Neuronal stem cell (in vitro differentiated cells): Measurements from ENCODE around the gene ZNF784.
"Not testable (repeated sequence)": the region's sequence is repeated elsewhere in the genome, so short reads cannot be mapped to it uniquely, and the experiment has no call there.

Source experiments
- DNase-seq: peaks from one replicate; pipeline ENCODE4 v3.0.0-alpha.2; 2013; ENCODE audit warnings: low spot score
- H2AFZ ChIP-seq: one replicate; pipeline ENCODE4 v1.6.1; 2013; ENCODE audit warnings: mild to moderate bottlenecking, low read length, inconsistent platforms
- H2AK5ac ChIP-seq: 2 replicates; pipeline ENCODE4 v1.6.1; 2013; ENCODE audit warnings: low read depth, mild to moderate bottlenecking, inconsistent platforms, low read length, moderate library complexity, mixed read lengths
- H2BK120ac ChIP-seq: 2 replicates; pipeline ENCODE4 v1.6.1; 2013; ENCODE audit warnings: low read depth, mild to moderate bottlenecking, inconsistent platforms, low read length, moderate library complexity, mixed read lengths
- H2BK12ac ChIP-seq: one replicate; pipeline ENCODE4 v1.6.1; 2013; ENCODE audit warnings: low read length, inconsistent platforms
- H2BK15ac ChIP-seq: 2 replicates; pipeline ENCODE4 v1.6.1; 2013; ENCODE audit warnings: mild to moderate bottlenecking, low read length, inconsistent platforms, mixed read lengths
- H2BK5ac ChIP-seq: one replicate; pipeline ENCODE4 v1.6.1; 2013; ENCODE audit warnings: inconsistent platforms, mild to moderate bottlenecking, low read length, moderate library complexity
- H3K14ac ChIP-seq: one replicate; pipeline ENCODE4 v1.6.1; 2013; ENCODE audit warnings: low read length, inconsistent platforms
- H3K18ac ChIP-seq: 2 replicates; pipeline ENCODE4 v1.6.1; 2013; ENCODE audit warnings: low read length, inconsistent platforms
- H3K23ac ChIP-seq: 2 replicates; pipeline ENCODE4 v1.6.1; 2013; ENCODE audit warnings: low read depth, mild to moderate bottlenecking, mixed read lengths, low read length, inconsistent platforms; ENCODE audit not compliant: poor library complexity
- H3K27ac ChIP-seq: replicated peaks from 3 replicates; pipeline ENCODE4 v1.5.1; 2013; ENCODE audit warnings: low read length, inconsistent platforms
- H3K27me3 ChIP-seq, 3 experiments: 2 replicates each; pipeline ENCODE4 v1.6.1; 2013; ENCODE audit warnings: low read length in 3 of 3, mild to moderate bottlenecking in 2 of 3, inconsistent platforms in 1 of 3, low read depth in 1 of 3, mixed read lengths in 1 of 3, moderate library complexity in 1 of 3; ENCODE audit not compliant: control insufficient read depth in 3 of 3, insufficient read depth in 3 of 3
- H3K36me3 ChIP-seq, 2 donors: replicated peaks in 1 of 2; 2 replicates each; pipeline ENCODE4 v1.6.1; 2013; ENCODE audit warnings: low read length in 2 of 2; ENCODE audit not compliant: control insufficient read depth in 2 of 2, insufficient read depth in 2 of 2
- H3K4ac ChIP-seq: 2 replicates; pipeline ENCODE4 v1.6.1; 2013; ENCODE audit warnings: inconsistent platforms, mild to moderate bottlenecking, low read length, moderate library complexity
- H3K4me1 ChIP-seq, 2 donors: 1 replicate in 1 of 2; 2 replicates in 1 of 2; pipeline ENCODE4 v1.6.1; 2013; ENCODE audit warnings: low read length in 2 of 2, low read depth in 1 of 2; ENCODE audit not compliant: control insufficient read depth in 2 of 2, insufficient read depth in 1 of 2
- H3K4me2 ChIP-seq: one replicate; pipeline ENCODE4 v1.6.1; 2013; ENCODE audit warnings: mild to moderate bottlenecking, low read length, inconsistent platforms; ENCODE audit not compliant: insufficient read depth, poor library complexity, severe bottlenecking
- H3K4me3 ChIP-seq, 2 donors: 2 replicates each; pipeline ENCODE4 v1.5.1; 2013; ENCODE audit warnings: low read length in 2 of 2, mild to moderate bottlenecking in 2 of 2, inconsistent platforms in 1 of 2, moderate library complexity in 1 of 2
- H3K79me1 ChIP-seq: one replicate; pipeline ENCODE4 v1.6.1; 2013; ENCODE audit warnings: low read depth, mild to moderate bottlenecking, inconsistent platforms, low read length, moderate library complexity
- H3K9ac ChIP-seq: one replicate; pipeline ENCODE4 v1.6.1; 2013; ENCODE audit warnings: mild to moderate bottlenecking, low read depth, low read length, inconsistent platforms; ENCODE audit not compliant: poor library complexity
- H3K9me3 ChIP-seq, 2 donors: replicated peaks in 1 of 2; 2 replicates each; pipeline versions ENCODE3 to v1.6.1; 2013; ENCODE audit warnings: low read length in 2 of 2, mild to moderate bottlenecking in 2 of 2, inconsistent platforms in 1 of 2, low read depth in 1 of 2, mixed read lengths in 1 of 2, moderate library complexity in 1 of 2; ENCODE audit not compliant: control insufficient read depth in 2 of 2, insufficient read depth in 1 of 2
- H4K8ac ChIP-seq: one replicate; pipeline ENCODE4 v1.6.1; 2013; ENCODE audit warnings: low read depth, mild to moderate bottlenecking, inconsistent platforms, low read length, moderate library complexity
- H4K91ac ChIP-seq: one replicate; pipeline ENCODE4 v1.6.1; 2013; ENCODE audit warnings: low read length, low read depth, mild to moderate bottlenecking, inconsistent platforms; ENCODE audit not compliant: poor library complexity
- WGBS, 2 donors: extraction: QIAGEN DNeasy Blood & Tissue Kit; methylation state at CpG; one replicate each; pipeline ENCODE4 v1.1.7; 2013; ENCODE audit warnings: missing lambda C conversion rate in 2 of 2, mixed read lengths in 1 of 2; ENCODE audit not compliant: insufficient read length in 2 of 2, insufficient replicate concordance in 1 of 2; ENCODE audit errors: extremely low coverage in 2 of 2; 5-methylcytosine and 5-hydroxymethylcytosine counted together

The ZNF784 gene

DNA sequence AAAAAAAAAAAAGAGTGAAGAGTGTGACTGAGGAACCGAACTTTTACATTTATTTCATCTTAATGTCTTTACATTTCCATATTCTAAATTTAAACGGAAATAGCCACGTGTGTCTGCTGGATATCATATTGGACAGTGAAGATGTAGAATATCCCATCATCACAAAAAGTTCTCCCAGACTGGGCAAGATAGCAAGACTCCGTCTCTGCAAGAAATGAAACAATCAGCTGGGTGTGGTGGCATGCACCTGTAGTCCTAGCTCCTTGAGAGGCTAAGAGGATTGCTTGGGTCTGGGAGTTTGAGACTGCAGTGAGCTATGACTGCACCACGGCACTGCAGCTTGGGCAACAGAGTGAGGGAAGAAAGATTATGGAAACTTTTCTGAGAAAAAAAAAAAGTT is 47.6 kb downstream of the ZNF784 start:
- Histone ChIP-seq H3K4me2 (no peak overlapping the region), H3K14ac (no peak overlapping the region), H2BK120ac (no peak overlapping the region), H2AK5ac (no peak overlapping the region), H2BK5ac (no peak overlapping the region), H3K9ac (no peak overlapping the region), H4K91ac (no peak overlapping the region), H2AFZ (no peak overlapping the region), H3K9me3 (no peaks in the 10 kb centered on the region), H3K23ac (no peak overlapping the region), H3K36me3 (peaks cover 18% of the 10 kb centered on the region in 2 donors), H2BK15ac (no peak overlapping the region), H3K4me3 (no peak overlapping the region), H3K18ac (no peak overlapping the region), H3K27ac (no peak overlapping the region), H3K4me1 (peaks cover 0 to 3% of the 10 kb centered on the region in 2 donors), H4K8ac (no peak overlapping the region), H3K79me1 (peaks cover 14% of the 10 kb centered on the region), H2BK12ac (no peak overlapping the region), H3K4ac (no peak overlapping the region), H3K27me3 (no peaks in the 10 kb centered on the region)
- DNase-seq, result no peak
- WGBS, 2 donors, result no CpG with 5 or more reads among the region's 5 CpGs

DNA sequence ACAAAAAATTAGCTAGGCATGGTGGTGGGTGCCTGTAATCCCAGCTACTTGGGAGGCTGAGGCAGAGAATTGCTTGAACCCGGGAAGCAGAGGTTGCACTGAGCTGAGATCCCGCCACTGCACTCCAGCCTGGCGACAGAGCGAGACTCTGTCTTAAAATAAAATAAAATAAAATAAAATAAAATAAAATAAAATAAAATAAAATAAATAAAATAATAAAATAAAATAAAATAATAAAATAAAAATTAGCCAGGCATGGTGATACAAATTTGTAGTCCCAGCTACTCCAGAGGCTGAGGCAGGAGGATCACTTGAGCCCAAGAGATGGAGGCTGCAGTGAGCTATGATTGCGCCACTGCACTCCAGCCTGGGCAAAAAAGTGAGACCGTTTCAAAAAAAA is 50.4 kb downstream of the ZNF784 start:
- peaks cover 17 to 18% of the 10 kb centered on the region in 2 donors for H3K36me3 ChIP-seq
- H4K8ac ChIP-seq, H2AK5ac ChIP-seq, H2BK5ac ChIP-seq, H3K79me1 ChIP-seq, H3K4ac ChIP-seq, H3K18ac ChIP-seq, H3K4me2 ChIP-seq, H3K27me3 ChIP-seq, H3K14ac ChIP-seq, H3K9me3 ChIP-seq, H3K23ac ChIP-seq, H3K4me1 ChIP-seq, H3K9ac ChIP-seq, H2AFZ ChIP-seq, DNase-seq, H2BK120ac ChIP-seq, H2BK12ac ChIP-seq, H4K91ac ChIP-seq, H3K27ac ChIP-seq, H2BK15ac ChIP-seq, H3K4me3 ChIP-seq: not testable (repeated sequence)
- no CpG with 5 or more reads among the region's 6 CpGs for WGBS, 2 donors
